GM12891 (cell line): ENCODE results near the gene SIN3B.

Source experiments
- POLR2A ChIP-seq: IDR thresholded peaks from 2 replicates; pipeline ENCODE4 v1.6.1; 2011; ENCODE audit warnings: low read depth, low read length, control low read depth
- POLR2AphosphoS5 ChIP-seq: IDR thresholded peaks from 2 replicates; pipeline ENCODE4 v1.6.1; 2011; ENCODE audit warnings: low read depth, low read length, control low read depth
- POU2F2 ChIP-seq: IDR thresholded peaks from 2 replicates; pipeline ENCODE4 v1.6.1; 2011; ENCODE audit warnings: low read depth, mild to moderate bottlenecking, control low read depth, low read length, moderate library complexity
- TAF1 ChIP-seq: IDR thresholded peaks from 2 replicates; pipeline ENCODE4 v1.6.1; 2011; ENCODE audit warnings: low read depth, low read length, control low read depth

DNA sequence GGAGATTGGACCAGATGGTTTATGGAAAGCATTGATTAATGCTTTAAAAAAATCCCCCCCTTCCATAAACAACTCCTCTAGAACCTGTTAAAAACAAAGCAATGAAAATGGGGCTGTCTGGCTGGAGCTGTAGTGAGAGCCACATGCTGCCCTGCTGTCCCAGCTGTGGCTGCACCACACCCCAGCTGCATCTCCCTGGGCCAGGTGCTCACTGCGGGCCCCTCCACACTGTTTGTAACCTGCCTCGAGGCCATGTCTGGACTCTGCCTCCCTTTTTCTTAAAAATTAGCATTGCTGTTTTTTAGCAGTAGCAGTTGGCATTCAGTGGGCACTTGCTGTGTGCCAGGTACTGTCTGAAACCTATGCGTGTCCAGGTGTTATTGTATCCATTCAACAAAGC lies 44.4 kb downstream of the SIN3B start:
- TF ChIP-seq POLR2AphosphoS5 (no peak), POLR2A (no peak), POU2F2 (no peak), TAF1 (no peak)
